Measurements from ENCODE around the gene GOLIM4. TPM values are rescaled to one million over a fixed set of nuclear protein-coding genes. Genes with fewer than 3 reads are reported as not detected.
A peak's percentile ranks its signal among the peaks of the same experiment; 100 is the strongest.

GOLIM4 gene
- total and polyA plus RNA-seq, 2 of the 13 experiments (the other 11 are each of a cell fraction or from before 2014, with no cell fraction given), result 10.9 to 47.7 TPM

DNA sequence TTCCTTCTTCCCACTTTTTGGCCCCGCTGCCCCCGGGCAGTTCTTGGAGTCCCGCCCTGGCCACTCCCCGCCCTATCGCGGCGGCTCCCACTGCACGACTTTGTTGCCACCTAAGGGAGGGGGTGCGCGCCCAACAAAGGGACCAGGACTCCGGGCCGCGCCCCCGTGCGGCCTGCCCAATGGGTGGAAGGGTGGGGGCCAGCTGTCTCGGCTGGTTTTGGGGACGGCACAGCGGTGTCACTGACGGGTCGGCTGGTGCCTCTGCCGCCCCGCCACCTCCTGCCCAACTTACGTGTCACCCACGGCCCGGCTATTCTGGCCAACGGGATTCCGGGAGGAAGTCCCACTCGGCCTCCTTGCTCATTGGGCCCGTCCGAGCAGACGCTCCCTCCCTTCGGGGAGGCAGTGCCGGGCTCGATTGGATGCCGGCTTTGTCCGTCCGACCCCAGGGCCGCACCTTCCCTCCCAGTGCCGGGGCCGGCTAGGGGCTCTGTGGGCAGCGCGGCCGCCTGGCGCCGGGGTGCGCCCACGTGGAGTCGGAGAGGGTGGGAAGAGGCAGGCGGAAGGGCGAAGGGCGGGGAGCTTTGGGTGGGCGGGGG lies at the start of gene GOLIM4 (continued):
- no peak for TF ChIP-seq SYNCRIP (IDR thresholded peaks at IDR 0.05; ENCODE audit: insufficient read depth, low read depth, low read length)
- TF ChIP-seq, protein P1, sequence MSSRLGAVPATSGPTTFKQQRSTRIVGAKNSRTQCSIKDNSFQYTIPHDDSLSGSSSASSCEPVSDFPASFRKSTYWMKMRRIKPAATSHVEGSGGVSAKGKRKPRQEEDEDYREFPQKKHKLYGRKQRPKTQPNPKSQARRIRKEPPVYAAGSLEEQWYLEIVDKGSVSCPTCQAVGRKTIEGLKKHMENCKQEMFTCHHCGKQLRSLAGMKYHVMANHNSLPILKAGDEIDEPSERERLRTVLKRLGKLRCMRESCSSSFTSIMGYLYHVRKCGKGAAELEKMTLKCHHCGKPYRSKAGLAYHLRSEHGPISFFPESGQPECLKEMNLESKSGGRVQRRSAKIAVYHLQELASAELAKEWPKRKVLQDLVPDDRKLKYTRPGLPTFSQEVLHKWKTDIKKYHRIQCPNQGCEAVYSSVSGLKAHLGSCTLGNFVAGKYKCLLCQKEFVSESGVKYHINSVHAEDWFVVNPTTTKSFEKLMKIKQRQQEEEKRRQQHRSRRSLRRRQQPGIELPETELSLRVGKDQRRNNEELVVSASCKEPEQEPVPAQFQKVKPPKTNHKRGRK (CRISPR knock-in tag; IDR thresholded peaks at IDR 0.05), result no peak
- no peak for TF ChIP-seq HMG20B (CRISPR knock-in tag; conservative IDR thresholded peaks at IDR 0.05)
- no peak for TF ChIP-seq GTF2F1 (IDR thresholded peaks at IDR 0.05; ENCODE audit: low read length)
- TF ChIP-seq ZSCAN22 (CRISPR knock-in tag; IDR thresholded peaks at IDR 0.05), result no peak
- peak; percentile 40; the same call in 1 of the 2 replicates for TF ChIP-seq RXRB (CRISPR knock-in tag; IDR thresholded peaks at IDR 0.05; ENCODE audit: borderline replicate concordance)
- TF ChIP-seq, protein P2, sequence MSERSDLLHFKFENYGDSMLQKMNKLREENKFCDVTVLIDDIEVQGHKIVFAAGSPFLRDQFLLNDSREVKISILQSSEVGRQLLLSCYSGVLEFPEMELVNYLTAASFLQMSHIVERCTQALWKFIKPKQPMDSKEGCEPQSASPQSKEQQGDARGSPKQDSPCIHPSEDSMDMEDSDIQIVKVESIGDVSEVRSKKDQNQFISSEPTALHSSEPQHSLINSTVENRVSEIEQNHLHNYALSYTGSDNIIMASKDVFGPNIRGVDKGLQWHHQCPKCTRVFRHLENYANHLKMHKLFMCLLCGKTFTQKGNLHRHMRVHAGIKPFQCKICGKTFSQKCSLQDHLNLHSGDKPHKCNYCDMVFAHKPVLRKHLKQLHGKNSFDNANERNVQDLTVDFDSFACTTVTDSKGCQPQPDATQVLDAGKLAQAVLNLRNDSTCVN (CRISPR knock-in tag; IDR thresholded peaks at IDR 0.05; ENCODE audit: borderline replicate concordance), result no peak; the same call in 1 of the 2 replicates
- TF ChIP-seq, protein P3, sequence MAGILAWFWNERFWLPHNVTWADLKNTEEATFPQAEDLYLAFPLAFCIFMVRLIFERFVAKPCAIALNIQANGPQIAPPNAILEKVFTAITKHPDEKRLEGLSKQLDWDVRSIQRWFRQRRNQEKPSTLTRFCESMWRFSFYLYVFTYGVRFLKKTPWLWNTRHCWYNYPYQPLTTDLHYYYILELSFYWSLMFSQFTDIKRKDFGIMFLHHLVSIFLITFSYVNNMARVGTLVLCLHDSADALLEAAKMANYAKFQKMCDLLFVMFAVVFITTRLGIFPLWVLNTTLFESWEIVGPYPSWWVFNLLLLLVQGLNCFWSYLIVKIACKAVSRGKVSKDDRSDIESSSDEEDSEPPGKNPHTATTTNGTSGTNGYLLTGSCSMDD (CRISPR knock-in tag; IDR thresholded peaks at IDR 0.05), result no peak
- peak; percentile 26; the same call in 1 of the 2 replicates for TF ChIP-seq MIXL1 (CRISPR knock-in tag; IDR thresholded peaks at IDR 0.05)
- TF ChIP-seq ZNF564 (CRISPR knock-in tag; IDR thresholded peaks at IDR 0.05), result peak; percentile 87
- no peak for TF ChIP-seq PAX8 (CRISPR knock-in tag; IDR thresholded peaks at IDR 0.05; ENCODE audit: borderline replicate concordance)
- TF ChIP-seq AGO2 (optimal IDR thresholded peaks at IDR 0.05; ENCODE audit: low read depth, low read length), result peak; percentile 11
- TF ChIP-seq SPEN (CRISPR knock-in tag; IDR thresholded peaks at IDR 0.05; ENCODE audit: low read depth), result peak; percentile 72
- TF ChIP-seq, protein P4, sequence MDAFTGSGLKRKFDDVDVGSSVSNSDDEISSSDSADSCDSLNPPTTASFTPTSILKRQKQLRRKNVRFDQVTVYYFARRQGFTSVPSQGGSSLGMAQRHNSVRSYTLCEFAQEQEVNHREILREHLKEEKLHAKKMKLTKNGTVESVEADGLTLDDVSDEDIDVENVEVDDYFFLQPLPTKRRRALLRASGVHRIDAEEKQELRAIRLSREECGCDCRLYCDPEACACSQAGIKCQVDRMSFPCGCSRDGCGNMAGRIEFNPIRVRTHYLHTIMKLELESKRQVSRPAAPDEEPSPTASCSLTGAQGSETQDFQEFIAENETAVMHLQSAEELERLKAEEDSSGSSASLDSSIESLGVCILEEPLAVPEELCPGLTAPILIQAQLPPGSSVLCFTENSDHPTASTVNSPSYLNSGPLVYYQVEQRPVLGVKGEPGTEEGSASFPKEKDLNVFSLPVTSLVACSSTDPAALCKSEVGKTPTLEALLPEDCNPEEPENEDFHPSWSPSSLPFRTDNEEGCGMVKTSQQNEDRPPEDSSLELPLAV (CRISPR knock-in tag; conservative IDR thresholded peaks at IDR 0.05; ENCODE audit: low read depth), result peak; percentile 10; the same call in 1 of the 2 replicates
- no peak for TF ChIP-seq KDM5A (IDR thresholded peaks at IDR 0.05; ENCODE audit: borderline replicate concordance, low read length)
- TF ChIP-seq JARID2 (CRISPR knock-in tag; IDR thresholded peaks at IDR 0.05; ENCODE audit: insufficient replicate concordance), result no peak
- TF ChIP-seq HHEX (CRISPR knock-in tag; IDR thresholded peaks at IDR 0.05), result no peak
- no peak for TF ChIP-seq TBP (CRISPR knock-in tag; IDR thresholded peaks at IDR 0.05)
- no peak for TF ChIP-seq GTF3A (CRISPR knock-in tag; conservative IDR thresholded peaks at IDR 0.05)
- TF ChIP-seq, protein P5, sequence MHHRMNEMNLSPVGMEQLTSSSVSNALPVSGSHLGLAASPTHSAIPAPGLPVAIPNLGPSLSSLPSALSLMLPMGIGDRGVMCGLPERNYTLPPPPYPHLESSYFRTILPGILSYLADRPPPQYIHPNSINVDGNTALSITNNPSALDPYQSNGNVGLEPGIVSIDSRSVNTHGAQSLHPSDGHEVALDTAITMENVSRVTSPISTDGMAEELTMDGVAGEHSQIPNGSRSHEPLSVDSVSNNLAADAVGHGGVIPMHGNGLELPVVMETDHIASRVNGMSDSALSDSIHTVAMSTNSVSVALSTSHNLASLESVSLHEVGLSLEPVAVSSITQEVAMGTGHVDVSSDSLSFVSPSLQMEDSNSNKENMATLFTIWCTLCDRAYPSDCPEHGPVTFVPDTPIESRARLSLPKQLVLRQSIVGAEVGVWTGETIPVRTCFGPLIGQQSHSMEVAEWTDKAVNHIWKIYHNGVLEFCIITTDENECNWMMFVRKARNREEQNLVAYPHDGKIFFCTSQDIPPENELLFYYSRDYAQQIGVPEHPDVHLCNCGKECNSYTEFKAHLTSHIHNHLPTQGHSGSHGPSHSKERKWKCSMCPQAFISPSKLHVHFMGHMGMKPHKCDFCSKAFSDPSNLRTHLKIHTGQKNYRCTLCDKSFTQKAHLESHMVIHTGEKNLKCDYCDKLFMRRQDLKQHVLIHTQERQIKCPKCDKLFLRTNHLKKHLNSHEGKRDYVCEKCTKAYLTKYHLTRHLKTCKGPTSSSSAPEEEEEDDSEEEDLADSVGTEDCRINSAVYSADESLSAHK (CRISPR knock-in tag; IDR thresholded peaks at IDR 0.05; ENCODE audit: borderline replicate concordance), result no peak
- TF ChIP-seq NR2F1 (CRISPR knock-in tag; IDR thresholded peaks at IDR 0.05), result no peak
- no peak for TF ChIP-seq RARG (CRISPR knock-in tag; IDR thresholded peaks at IDR 0.05; ENCODE audit: low read depth)
- TF ChIP-seq SNAPC2 (CRISPR knock-in tag; IDR thresholded peaks at IDR 0.05), result peak; percentile 96; the same call in 1 of the 2 replicates

Data from HepG2 (cell line).